K562 (cell line): ENCODE measurements around the gene GNB5. TPM values are rescaled to one million over a fixed set of nuclear protein-coding genes. Genes with fewer than 3 reads are reported as not detected.

Source experiments
- BRD4 ChIP-seq: fragments of 200-600 bp; sonication (generic); IDR thresholded peaks from 2 replicates; pipeline ENCODE4 v1.6.1; 2017; ENCODE audit warnings: inconsistent platforms
- EP300 ChIP-seq: IDR thresholded peaks from 2 replicates; pipeline ENCODE4 v1.6.1; 2012; ENCODE audit warnings: low read length, improper control_type of control experiment
- JUND ChIP-seq, 2 experiments: IDR thresholded peaks; 2 replicates in 1 of 2; 3 replicates in 1 of 2; pipeline ENCODE4 v1.6.1; 2011; ENCODE audit warnings: borderline replicate concordance in 2 of 2, low read depth in 2 of 2, low read length in 2 of 2, improper control_type of control experiment in 1 of 2, missing biosample characterization in 1 of 2, missing genetic modification characterization in 1 of 2, missing genetic modification reagents in 1 of 2
- MNT ChIP-seq, 2 experiments: fragments of 450-650 bp; conservative IDR thresholded peaks; 2 replicates each; pipeline ENCODE4 v1.6.1; 2017; ENCODE audit warnings: mild to moderate bottlenecking in 2 of 2, moderate library complexity in 2 of 2
- PPARD ChIP-seq: fragments of 250-450 bp; sonication (Bioruptor Pico); IDR thresholded peaks from 2 replicates; pipeline ENCODE4 v1.8.0; 2022; ENCODE audit warnings: inconsistent platforms, mild to moderate bottlenecking, moderate library complexity
- RNF2 ChIP-seq: sonication (generic); IDR thresholded peaks from 2 replicates; pipeline ENCODE4 v1.6.1; 2016
- TAL1 ChIP-seq: fragments of 450-650 bp; IDR thresholded peaks from 2 replicates; pipeline ENCODE4 v1.6.1; 2016; ENCODE audit warnings: mild to moderate bottlenecking
- ZNF699 ChIP-seq: fragments of 250-450 bp; sonication (Bioruptor Pico); IDR thresholded peaks from 2 replicates; pipeline ENCODE4 v1.8.0; 2021; ENCODE audit warnings: mild to moderate bottlenecking, moderate library complexity; ENCODE audit not compliant: insufficient replicate concordance
- polyA plus RNA-seq, 8 experiments: library from polyadenylated mRNA; depleted of rRNA in 4 of 8; stranded (reverse) in 5 of 8; unstranded in 3 of 8; fragments of >200 nt; fragmentation: Nextera tagmentation in 2 of 8; fragmentation: Illumina TruSeq in 1 of 8; extraction: Ambion mirVana in 2 of 8; extraction: Trizol in 1 of 8; gene quantifications; 2 replicates each; pipeline versions ENCODE4 v1.2.1 to v1.2.3, GENCODE V29; 2011 to 2014; ENCODE audit warnings: inconsistent platforms in 1 of 8, missing spikeins in 1 of 8
- total RNA-seq, 7 experiments: library from RNA; depleted of rRNA in 6 of 7; stranded (reverse); fragments of >200 nt in 6 of 7; fragmentation: Illumina TruSeq in 2 of 7; extraction: Trizol in 2 of 7; gene quantifications; 2 replicates each; pipeline versions ENCODE4 v1.2.1 to v1.2.3, GENCODE V29; 2011 to 2021; ENCODE audit warnings: low replicate concordance in 1 of 7

Gene GNB5
- total and polyA plus RNA-seq, 9 of the 15 experiments (the other 6 are each of a cell fraction or from before 2014, with no cell fraction given) = 0.11 to 2.1 (median 0.77) TPM

- TF ChIP-seq ZNF699 (no peak), RNF2 (no peak), JUND (IDR thresholded peaks at IDR 0.05; ENCODE audit: borderline replicate concordance, low read depth, low read length) (no peak), JUND (tag; IDR thresholded peaks at IDR 0.05; ENCODE audit: borderline replicate concordance, low read depth, low read length) (no peak), TAL1 (peak; percentile 24; the same call in 1 of the 2 replicates), PPARD (no peak), EP300 (peak; percentile 60; the same call in 1 of the 2 replicates), MNT (conservative IDR thresholded peaks at IDR 0.05) (no peak), BRD4 (no peak)
Measured at GRCh38 chr15:52115598-52116427, 75.4 kb downstream of the GNB5 start (continued).
